ENCODE measurements around the gene GFRA3. TPM values are rescaled to one million over a fixed set of nuclear protein-coding genes. Genes with fewer than 3 reads are reported as not detected.

GFRA3 gene
- total RNA-seq, 1 experiment from 2014 or later = 1.3 TPM

DNA sequence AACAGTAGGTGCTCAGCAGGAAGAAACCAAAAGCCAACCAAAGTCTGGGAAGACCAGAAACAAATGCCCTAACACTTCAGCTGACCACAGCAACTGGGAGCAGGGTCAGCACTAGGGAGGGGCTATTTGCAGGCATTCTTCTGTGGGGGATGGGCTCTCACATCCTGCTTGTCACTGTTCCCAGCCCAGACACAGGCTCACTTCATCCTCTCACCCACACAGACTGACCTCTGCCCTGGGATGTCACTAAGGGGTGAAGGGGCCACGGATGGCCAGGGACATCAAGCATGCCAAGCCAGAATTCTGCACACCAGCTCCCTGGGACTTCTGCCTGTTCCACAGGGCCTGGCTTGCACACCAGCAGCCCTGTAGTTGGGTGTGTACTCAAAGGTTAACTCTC, 28.7 kb downstream of the GFRA3 start:
- Mint-ChIP-seq H3K36me3 (no peaks in the 10 kb centered on the region), H3K27ac (0 out of 2 replicates have a peak overlapping the region, but pooled peaks have one; percentile 64), H3K4me1 (peaks cover 17% of the 10 kb centered on the region), H3K27me3 (ENCODE audit: low read depth) (peaks cover 35% of the 10 kb centered on the region), H3K4me3 (no peak overlapping the region), H3K9me3 (no peaks in the 10 kb centered on the region)
- ATAC-seq (peak; percentile 60), DNase-seq (ENCODE audit: low spot score) (peak; percentile 42)
- TF ChIP-seq NFYB (CRISPR knock-in tag; conservative IDR thresholded peaks at IDR 0.05; ENCODE audit: low read depth) (no peak), USF1 (CRISPR knock-in tag; IDR thresholded peaks at IDR 0.05) (no peak), ZNF317 (CRISPR knock-in tag; IDR thresholded peaks at IDR 0.05; ENCODE audit: borderline replicate concordance, low read depth) (no peak), ATF1 (CRISPR knock-in tag; IDR thresholded peaks at IDR 0.05) (no peak), ZBTB21 (CRISPR knock-in tag; IDR thresholded peaks at IDR 0.05; ENCODE audit: borderline replicate concordance) (no peak), ERG (CRISPR knock-in tag; IDR thresholded peaks at IDR 0.05) (no peak), IRF1 (CRISPR knock-in tag; IDR thresholded peaks at IDR 0.05) (no peak), ZNF671 (CRISPR knock-in tag; IDR thresholded peaks at IDR 0.05) (no peak), ZNF219 (CRISPR knock-in tag; IDR thresholded peaks at IDR 0.05; ENCODE audit: borderline replicate concordance) (no peak)
- TF ChIP-seq, protein P1, sequence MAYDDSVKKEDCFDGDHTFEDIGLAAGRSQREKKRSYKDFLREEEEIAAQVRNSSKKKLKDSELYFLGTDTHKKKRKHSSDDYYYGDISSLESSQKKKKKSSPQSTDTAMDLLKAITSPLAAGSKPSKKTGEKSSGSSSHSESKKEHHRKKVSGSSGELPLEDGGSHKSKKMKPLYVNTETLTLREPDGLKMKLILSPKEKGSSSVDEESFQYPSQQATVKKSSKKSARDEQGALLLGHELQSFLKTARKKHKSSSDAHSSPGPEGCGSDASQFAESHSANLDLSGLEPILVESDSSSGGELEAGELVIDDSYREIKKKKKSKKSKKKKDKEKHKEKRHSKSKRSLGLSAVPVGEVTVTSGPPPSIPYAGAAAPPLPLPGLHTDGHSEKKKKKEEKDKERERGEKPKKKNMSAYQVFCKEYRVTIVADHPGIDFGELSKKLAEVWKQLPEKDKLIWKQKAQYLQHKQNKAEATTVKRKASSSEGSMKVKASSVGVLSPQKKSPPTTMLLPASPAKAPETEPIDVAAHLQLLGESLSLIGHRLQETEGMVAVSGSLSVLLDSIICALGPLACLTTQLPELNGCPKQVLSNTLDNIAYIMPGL (CRISPR knock-in tag; IDR thresholded peaks at IDR 0.05) = no peak
- TF ChIP-seq, protein P2, sequence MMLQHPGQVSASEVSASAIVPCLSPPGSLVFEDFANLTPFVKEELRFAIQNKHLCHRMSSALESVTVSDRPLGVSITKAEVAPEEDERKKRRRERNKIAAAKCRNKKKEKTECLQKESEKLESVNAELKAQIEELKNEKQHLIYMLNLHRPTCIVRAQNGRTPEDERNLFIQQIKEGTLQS (CRISPR knock-in tag; conservative IDR thresholded peaks at IDR 0.05) = no peak
- ChIA-PET POLR2A (no interaction called here), CTCF (interaction anchor here (1.1 kb wide), 1 partner anchor 18 kb away, joined by 3 read pairs; no protein-coding TSS in a partner anchor)

DNA sequence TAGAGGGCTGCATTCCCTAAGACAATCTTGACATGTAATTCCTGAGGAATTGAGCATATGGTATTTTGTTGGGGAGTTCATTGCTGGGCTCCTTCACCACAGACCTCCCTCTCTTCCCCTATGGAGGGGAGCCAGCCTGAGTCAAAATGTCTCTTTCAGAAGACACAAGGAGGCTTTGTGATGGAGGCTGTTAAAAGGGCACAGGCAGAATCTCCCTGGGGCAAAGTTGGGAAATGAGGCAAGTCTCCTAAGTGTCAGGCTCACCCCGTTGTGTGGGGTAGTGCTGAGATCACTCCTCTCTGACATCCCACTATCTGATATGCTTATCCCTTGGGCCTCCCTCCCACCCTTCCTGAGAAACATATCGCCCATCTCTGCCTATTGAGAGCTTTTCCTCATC, 30.6 kb downstream of the GFRA3 start:
- H3K27ac Mint-ChIP-seq = no peak overlapping the region
- TF ChIP-seq TCF7 (CRISPR knock-in tag; IDR thresholded peaks at IDR 0.05; ENCODE audit: low read depth) (no peak), HMGA2 (CRISPR knock-in tag; IDR thresholded peaks at IDR 0.05) (no peak), GABPB1 (CRISPR knock-in tag; IDR thresholded peaks at IDR 0.05) (no peak), E2F1 (CRISPR knock-in tag; IDR thresholded peaks at IDR 0.05) (no peak), ATF1 (CRISPR knock-in tag; IDR thresholded peaks at IDR 0.05) (no peak), ZNF232 (CRISPR knock-in tag; IDR thresholded peaks at IDR 0.05) (no peak), SMAD4 (CRISPR knock-in tag; IDR thresholded peaks at IDR 0.05) (no peak), KAT7 (CRISPR knock-in tag; IDR thresholded peaks at IDR 0.05; ENCODE audit: borderline replicate concordance) (no peak), TEAD1 (CRISPR knock-in tag; IDR thresholded peaks at IDR 0.05) (no peak)
- TF ChIP-seq, protein P1 (CRISPR knock-in tag; IDR thresholded peaks at IDR 0.05) = no peak
- TF ChIP-seq, protein P3, sequence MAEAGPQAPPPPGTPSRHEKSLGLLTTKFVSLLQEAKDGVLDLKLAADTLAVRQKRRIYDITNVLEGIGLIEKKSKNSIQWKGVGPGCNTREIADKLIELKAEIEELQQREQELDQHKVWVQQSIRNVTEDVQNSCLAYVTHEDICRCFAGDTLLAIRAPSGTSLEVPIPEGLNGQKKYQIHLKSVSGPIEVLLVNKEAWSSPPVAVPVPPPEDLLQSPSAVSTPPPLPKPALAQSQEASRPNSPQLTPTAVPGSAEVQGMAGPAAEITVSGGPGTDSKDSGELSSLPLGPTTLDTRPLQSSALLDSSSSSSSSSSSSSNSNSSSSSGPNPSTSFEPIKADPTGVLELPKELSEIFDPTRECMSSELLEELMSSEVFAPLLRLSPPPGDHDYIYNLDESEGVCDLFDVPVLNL (CRISPR knock-in tag; IDR thresholded peaks at IDR 0.05; ENCODE audit: borderline replicate concordance, low read depth) = no peak
- H3K4me3 Mint-ChIP-seq = no peak overlapping the region
- POLR2A ChIA-PET = interaction anchor here (1.0 kb wide), 1 partner anchor 32 kb away, joined by 4 read pairs; no protein-coding TSS in a partner anchor
- no peaks in the 10 kb centered on the region for H3K9me3 Mint-ChIP-seq
- DNase-seq (ENCODE audit: low spot score) = no peak
- no peak for ATAC-seq
- CTCF ChIA-PET = interaction anchor here (0.6 to 3.1 kb wide), 3 partner anchors 20 to 109 kb away, joined by 3 to 18 read pairs (median 3); partner anchors contain the start of gene KDM3B
- no peaks in the 10 kb centered on the region for H3K36me3 Mint-ChIP-seq
- H3K27me3 Mint-ChIP-seq (ENCODE audit: low read depth) = peaks cover 54% of the 10 kb centered on the region
- peaks cover 17% of the 10 kb centered on the region for H3K4me1 Mint-ChIP-seq

Measured in WTC11 (cell line).